HCT116 (cell line): ENCODE data around the gene PSMB9. TPM values are rescaled to one million over a fixed set of nuclear protein-coding genes. Genes with fewer than 3 reads are reported as not detected.

Experiments
- ATAC-seq: fragments of 200-7000 bp; cut with Tn5 transposase; 2 replicates; pipeline ENCODE4 v1.9.1; 2020; ENCODE audit warnings: mild to moderate bottlenecking, moderate library complexity
- BruUV-seq: library from RNA; stranded (reverse); fragments of 400-500 nt; replicated peaks from 2 replicates; lab custom pipeline; 2021; lab: Mats Ljungman, UMichigan
- CTCF ChIA-PET: fragments of 300-600 bp; sonication (Branson Sonifier 250); formaldehyde crosslinking; loops from one replicate; lab custom pipeline; 2021; ENCODE audit warnings: antibody characterized with exemption; lab: Charles Lee
- POLR2A ChIA-PET: fragments of 300-600, 350-600 bp; sonication (Branson Sonifier 250); formaldehyde crosslinking; loops from one replicate; lab custom pipeline; 2021; ENCODE audit warnings: antibody characterized with exemption; lab: Charles Lee
- RAD21 ChIA-PET, 2 experiments: fragments of 300-600 bp; sonication (Branson Sonifier 250); formaldehyde crosslinking; loops; one replicate each; lab custom pipeline; 2023; ENCODE audit warnings: low total read pairs in 2 of 2; ENCODE audit not compliant: uncharacterized antibody in 2 of 2, unreplicated experiment in 2 of 2, low non-redundant PET in 1 of 2; lab: Charles Lee
- DNase-seq: peaks from one replicate; pipeline ENCODE4 v3.0.0-alpha.2; 2010; ENCODE audit warnings: low read depth, low spot score
- H2AFZ ChIP-seq: fragments of 200-600 bp; shearing (Covaris generic), sonication (generic); 2 replicates; pipeline ENCODE4 v1.6.1; 2017; ENCODE audit warnings: low read depth, mixed run types, mixed read lengths, antibody characterized with exemption, low read length; ENCODE audit not compliant: poor library complexity, severe bottlenecking
- H3K27ac ChIP-seq: 2 replicates; pipeline ENCODE4 v1.5.1; 2012; ENCODE audit warnings: low read depth, low read length
- H3K27me3 ChIP-seq: fragments of 200-600 bp; sonication (generic); 2 replicates; pipeline ENCODE4 v1.6.1; 2016; ENCODE audit warnings: mixed run types, low read length, mixed read lengths; ENCODE audit not compliant: insufficient read depth
- H3K36me3 ChIP-seq, 2 experiments: fragments of 200-500 bp in 1 of 2; fragments of 200-600 bp in 1 of 2; sonication (Bioruptor generic) in 1 of 2; sonication (generic) in 1 of 2; 2 replicates each; pipeline versions ENCODE4 v1.5.1 to v1.6.1; 2014 to 2016; ENCODE audit warnings: low read length in 2 of 2, inconsistent platforms in 1 of 2, mixed read lengths in 1 of 2, mixed run types in 1 of 2; ENCODE audit not compliant: insufficient read depth in 2 of 2, control insufficient read depth in 1 of 2
- H3K4me1 ChIP-seq, 2 experiments: fragments of 200-600 bp in 1 of 2; sonication (generic) in 1 of 2; 2 replicates each; pipeline versions ENCODE4 v1.5.1 to v1.6.1; 2012 to 2017; ENCODE audit warnings: low read length in 2 of 2, inconsistent platforms in 1 of 2, mild to moderate bottlenecking in 1 of 2, mixed read lengths in 1 of 2, mixed run types in 1 of 2, moderate library complexity in 1 of 2; ENCODE audit not compliant: insufficient read depth in 2 of 2, control insufficient read depth in 1 of 2
- H3K4me2 ChIP-seq: fragments of 200-600 bp; sonication (generic); 2 replicates; pipeline ENCODE4 v1.6.1; 2017; ENCODE audit warnings: mixed run types, low read length, mixed read lengths
- H3K4me3 ChIP-seq, 2 experiments: fragments of 200-600 bp in 1 of 2; sonication (generic) in 1 of 2; replicated peaks in 1 of 2; 2 replicates each; pipeline ENCODE4 v1.5.1; 2011 to 2016; ENCODE audit warnings: low read length in 2 of 2, control low read depth in 1 of 2, low read depth in 1 of 2, mild to moderate bottlenecking in 1 of 2, mixed read lengths in 1 of 2, mixed run types in 1 of 2
- H3K79me2 ChIP-seq: fragments of 200-600 bp; sonication (generic); 2 replicates; pipeline ENCODE4 v1.6.1; 2017; ENCODE audit warnings: mild to moderate bottlenecking, mixed run types, low read length, moderate library complexity, mixed read lengths; ENCODE audit not compliant: insufficient read depth
- H3K9ac ChIP-seq: fragments of 200-600 bp; sonication (generic); 2 replicates; pipeline ENCODE4 v1.6.1; 2016; ENCODE audit warnings: low read length, mixed read lengths
- H3K9me2 ChIP-seq: fragments of 200-600 bp; sonication (generic), shearing (Covaris generic); 2 replicates; pipeline ENCODE4 v1.6.1; 2017; ENCODE audit warnings: mixed run types, mild to moderate bottlenecking, moderate library complexity; ENCODE audit not compliant: insufficient read depth
- H3K9me3 ChIP-seq, 2 experiments: fragments of 200-500 bp in 1 of 2; fragments of 200-600 bp in 1 of 2; sonication (Bioruptor generic) in 1 of 2; sonication (generic) in 1 of 2; 2 replicates each; pipeline ENCODE4 v1.6.1; 2014 to 2017; ENCODE audit warnings: low read length in 2 of 2, mixed read lengths in 2 of 2, inconsistent platforms in 1 of 2, low read depth in 1 of 2, mild to moderate bottlenecking in 1 of 2, mixed run types in 1 of 2, moderate library complexity in 1 of 2; ENCODE audit not compliant: control insufficient read depth in 1 of 2, insufficient read depth in 1 of 2
- H4K20me1 ChIP-seq: fragments of 200-600 bp; sonication (generic), shearing (Covaris generic); 2 replicates; pipeline ENCODE4 v1.6.1; 2017; ENCODE audit warnings: mixed run types, mild to moderate bottlenecking, moderate library complexity; ENCODE audit not compliant: insufficient read depth
- ATF3 ChIP-seq: IDR thresholded peaks from 2 replicates; pipeline ENCODE4 v1.6.1; 2012
- CBX3 ChIP-seq: IDR thresholded peaks from 2 replicates; pipeline ENCODE4 v1.6.1; 2012; ENCODE audit warnings: low read depth
- JUND ChIP-seq: IDR thresholded peaks from 2 replicates; pipeline ENCODE4 v1.6.1; 2012
- POLR2A ChIP-seq: IDR thresholded peaks from 2 replicates; pipeline ENCODE4 v1.7.0; 2011; ENCODE audit warnings: borderline replicate concordance; ENCODE audit not compliant: insufficient read depth, insufficient read length; ENCODE audit errors: extremely low read depth
- SP1 ChIP-seq: IDR thresholded peaks from 2 replicates; pipeline ENCODE4 v1.6.1; 2012; ENCODE audit warnings: low read depth
- SRF ChIP-seq: IDR thresholded peaks from 2 replicates; pipeline ENCODE4 v1.6.1; 2012; ENCODE audit warnings: low read depth
- ZNF274 ChIP-seq: fragments of 200-500 bp; sonication (Bioruptor generic); IDR thresholded peaks from 2 replicates; pipeline ENCODE4 v1.6.1; 2014; ENCODE audit warnings: mild to moderate bottlenecking, low read depth, low read length, inconsistent platforms
- intact Hi-C: fragments of 100-400 bp; cut with micrococcal nuclease; formaldehyde crosslinking; loops from 2 replicates; pipeline ENCODE4 v1.10.0; 2022
- total RNA-seq: library from RNA; stranded (reverse); gene quantifications from one replicate; pipeline ENCODE4 v1.2.1, GENCODE V29; 2021; ENCODE audit not compliant: unreplicated experiment
- TF ChIP-seq, protein P1 (sequence below): IDR thresholded peaks from 2 replicates; pipeline ENCODE4 v1.6.1; 2011; ENCODE audit warnings: mild to moderate bottlenecking, low read length, moderate library complexity; ENCODE audit not compliant: insufficient replicate concordance; ENCODE audit errors: extremely low read depth

PSMB9 gene
- total RNA-seq, 1 experiment from 2014 or later, result 8.1 TPM

DNA sequence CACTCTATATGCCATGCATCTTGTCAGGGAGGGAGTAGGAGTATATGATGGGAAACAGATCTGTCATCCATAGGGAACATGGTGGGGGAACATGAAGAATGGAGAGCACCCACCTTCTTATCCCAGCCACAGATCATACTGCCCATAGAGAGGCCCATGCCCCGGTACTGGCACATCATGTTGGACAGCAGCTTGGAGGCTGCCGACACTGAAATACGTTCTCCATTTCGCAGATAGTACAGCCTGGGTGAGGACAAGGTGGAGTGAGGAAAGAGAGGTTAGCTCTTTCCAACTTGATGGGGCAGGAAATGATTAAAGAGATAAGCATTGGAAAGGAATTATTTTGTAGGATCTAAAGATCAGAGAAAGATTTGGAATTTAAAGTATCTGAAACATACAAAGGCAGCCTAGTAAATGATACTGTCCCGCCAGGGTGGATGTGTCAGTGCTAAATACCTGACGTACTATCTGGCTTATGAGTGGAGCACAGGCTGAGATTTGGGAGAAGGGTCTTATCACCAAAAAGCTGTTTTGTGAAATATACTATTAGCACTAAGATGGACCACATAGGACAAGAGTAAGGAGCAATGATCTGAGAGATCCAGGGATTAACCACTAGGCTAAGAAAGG is 11.9 kb upstream of the PSMB9 start:
- ChIA-PET RAD21 (no interaction called here), CTCF (interaction anchor here (0.6 to 1.0 kb wide), 2 partner anchors 19 to 36 kb away, joined by 3 to 4 read pairs; no protein-coding TSS in a partner anchor), POLR2A (no interaction called here)
- no peaks in the 10 kb centered on the region for H4K20me1 ChIP-seq
- no peak overlapping the region for H2AFZ ChIP-seq
- H3K27me3 ChIP-seq, result no peaks in the 10 kb centered on the region
- H3K36me3 ChIP-seq, result no peaks in the 10 kb centered on the region
- H3K9me3 ChIP-seq, result no peaks in the 10 kb centered on the region
- no peak overlapping the region for H3K4me3 ChIP-seq
- TF ChIP-seq CBX3, result no peak
- no peak for TF ChIP-seq ZNF274
- TF ChIP-seq ATF3, result no peak
- TF ChIP-seq SRF, result no peak
- no peak for TF ChIP-seq POLR2A
- TF ChIP-seq SP1, result no peak
- TF ChIP-seq, protein P1, sequence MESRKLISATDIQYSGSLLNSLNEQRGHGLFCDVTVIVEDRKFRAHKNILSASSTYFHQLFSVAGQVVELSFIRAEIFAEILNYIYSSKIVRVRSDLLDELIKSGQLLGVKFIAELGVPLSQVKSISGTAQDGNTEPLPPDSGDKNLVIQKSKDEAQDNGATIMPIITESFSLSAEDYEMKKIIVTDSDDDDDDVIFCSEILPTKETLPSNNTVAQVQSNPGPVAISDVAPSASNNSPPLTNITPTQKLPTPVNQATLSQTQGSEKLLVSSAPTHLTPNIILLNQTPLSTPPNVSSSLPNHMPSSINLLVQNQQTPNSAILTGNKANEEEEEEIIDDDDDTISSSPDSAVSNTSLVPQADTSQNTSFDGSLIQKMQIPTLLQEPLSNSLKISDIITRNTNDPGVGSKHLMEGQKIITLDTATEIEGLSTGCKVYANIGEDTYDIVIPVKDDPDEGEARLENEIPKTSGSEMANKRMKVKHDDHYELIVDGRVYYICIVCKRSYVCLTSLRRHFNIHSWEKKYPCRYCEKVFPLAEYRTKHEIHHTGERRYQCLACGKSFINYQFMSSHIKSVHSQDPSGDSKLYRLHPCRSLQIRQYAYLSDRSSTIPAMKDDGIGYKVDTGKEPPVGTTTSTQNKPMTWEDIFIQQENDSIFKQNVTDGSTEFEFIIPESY, result no peak
- TF ChIP-seq JUND, result no peak
- peaks cover 5% of the 10 kb centered on the region; the same call in 1 of the 2 replicates for H3K79me2 ChIP-seq
- ATAC-seq (no peak), DNase-seq (no peak)
- no peak overlapping the region for H3K27ac ChIP-seq
- no peaks in the 10 kb centered on the region for H3K9me2 ChIP-seq
- H3K9ac ChIP-seq, result no peak overlapping the region
- H3K4me2 ChIP-seq, result no peak overlapping the region
- intact Hi-C loops, result loop anchor here (1.0 kb wide), 1 partner anchor 9 kb away; no protein-coding TSS in a partner anchor
- peaks cover 12 to 30% of the 10 kb centered on the region in 2 experiments; a peak in 3 of 4 replicates for H3K4me1 ChIP-seq
- BruUV-seq, result no TSS peak
